H9 (cell line): Measurements from ENCODE around the gene ANXA4. TPM values are rescaled to one million over a fixed set of nuclear protein-coding genes. Genes with fewer than 3 reads are reported as not detected.

ENCODE experiments used
- DNase-seq: peaks from one replicate; pipeline ENCODE4 v3.0.0-alpha.2; 2017
- H2AFZ ChIP-seq: one replicate; pipeline ENCODE4 v1.6.1; 2013; ENCODE audit warnings: mild to moderate bottlenecking, low read length, control low read depth, moderate library complexity
- H2AK5ac ChIP-seq: 2 replicates; pipeline ENCODE4 v1.6.1; 2013; ENCODE audit warnings: low read length, control low read depth, mixed read lengths; ENCODE audit not compliant: insufficient read length
- H2BK120ac ChIP-seq: one replicate; pipeline ENCODE4 v1.6.1; 2013; ENCODE audit warnings: low read depth, mild to moderate bottlenecking, low read length, control low read depth, inconsistent platforms; ENCODE audit not compliant: poor library complexity, severe bottlenecking
- H2BK12ac ChIP-seq: 2 replicates; pipeline ENCODE4 v1.6.1; 2013; ENCODE audit warnings: low read length, control low read depth, mixed read lengths, low read depth; ENCODE audit not compliant: insufficient read length
- H2BK15ac ChIP-seq: 2 replicates; pipeline ENCODE4 v1.6.1; 2013; ENCODE audit warnings: low read depth, low read length, control low read depth
- H2BK20ac ChIP-seq: one replicate; pipeline ENCODE4 v1.6.1; 2013; ENCODE audit warnings: low read depth, mild to moderate bottlenecking, low read length, control low read depth, inconsistent platforms; ENCODE audit not compliant: poor library complexity, severe bottlenecking
- H2BK5ac ChIP-seq: 2 replicates; pipeline ENCODE4 v1.6.1; 2013; ENCODE audit warnings: low read length, control low read depth, mixed read lengths; ENCODE audit not compliant: insufficient read length
- H3K14ac ChIP-seq: 2 replicates; pipeline ENCODE4 v1.6.1; 2013; ENCODE audit warnings: low read length, control low read depth; ENCODE audit not compliant: insufficient read depth
- H3K18ac ChIP-seq: 2 replicates; pipeline ENCODE4 v1.6.1; 2013; ENCODE audit warnings: low read depth, mild to moderate bottlenecking, mixed read lengths, low read length, control low read depth; ENCODE audit not compliant: insufficient read length
- H3K23ac ChIP-seq: 2 replicates; pipeline ENCODE4 v1.6.1; 2013; ENCODE audit warnings: low read length, control low read depth, mixed read lengths, low read depth; ENCODE audit not compliant: insufficient read length
- H3K23me2 ChIP-seq: 2 replicates; pipeline ENCODE4 v1.6.1; 2013; ENCODE audit warnings: low read depth, mild to moderate bottlenecking, mixed read lengths, low read length, control low read depth; ENCODE audit not compliant: insufficient read length, poor library complexity, severe bottlenecking
- H3K27ac ChIP-seq: 2 replicates; pipeline ENCODE4 v1.5.1; 2013; ENCODE audit warnings: low read length, control low read depth, mixed read lengths, low read depth; ENCODE audit not compliant: insufficient read length
- H3K27me3 ChIP-seq: 2 replicates; pipeline ENCODE4 v1.6.1; 2013; ENCODE audit warnings: low read length, control low read depth, inconsistent platforms; ENCODE audit not compliant: insufficient read depth
- H3K4ac ChIP-seq: 2 replicates; pipeline ENCODE4 v1.6.1; 2013; ENCODE audit warnings: low read depth, mild to moderate bottlenecking, control low read depth, inconsistent platforms, low read length, moderate library complexity
- H3K4me1 ChIP-seq: 2 replicates; pipeline ENCODE4 v1.6.1; 2013; ENCODE audit warnings: low read length, control low read depth, inconsistent platforms; ENCODE audit not compliant: insufficient read depth
- H3K4me2 ChIP-seq: 2 replicates; pipeline ENCODE4 v1.6.1; 2013; ENCODE audit warnings: low read length, control low read depth, mixed read lengths; ENCODE audit not compliant: insufficient read length, insufficient read depth
- H3K56ac ChIP-seq: 2 replicates; pipeline ENCODE4 v1.6.1; 2013; ENCODE audit warnings: low read depth, mild to moderate bottlenecking, mixed read lengths, low read length, control low read depth; ENCODE audit not compliant: insufficient read length
- H3K79me1 ChIP-seq: 2 replicates; pipeline ENCODE4 v1.6.1; 2013; ENCODE audit warnings: low read depth, mild to moderate bottlenecking, moderate library complexity, low read length, control low read depth, inconsistent platforms; ENCODE audit not compliant: insufficient read depth, poor library complexity, severe bottlenecking
- H3K79me2 ChIP-seq: 2 replicates; pipeline ENCODE4 v1.6.1; 2013; ENCODE audit warnings: low read length, control low read depth, inconsistent platforms; ENCODE audit not compliant: insufficient read depth
- H3K9ac ChIP-seq: 2 replicates; pipeline ENCODE4 v1.6.1; 2013; ENCODE audit warnings: low read length, control low read depth, mixed read lengths; ENCODE audit not compliant: insufficient read length; ENCODE audit errors: extremely low read depth
- H3K9me3 ChIP-seq: one replicate; pipeline ENCODE4 v1.6.1; 2013; ENCODE audit warnings: low read depth, low read length, inconsistent platforms; ENCODE audit not compliant: control insufficient read depth
- H3T11ph ChIP-seq: one replicate; pipeline ENCODE4 v1.6.1; 2013; ENCODE audit warnings: mild to moderate bottlenecking, low read length, control low read depth, inconsistent platforms
- H4K20me1 ChIP-seq: one replicate; pipeline ENCODE4 v1.6.1; 2013; ENCODE audit not compliant: control insufficient read depth, insufficient read length, insufficient read depth
- H4K5ac ChIP-seq: 2 replicates; pipeline ENCODE4 v1.6.1; 2013; ENCODE audit warnings: low read depth, mild to moderate bottlenecking, mixed read lengths, low read length, control low read depth; ENCODE audit not compliant: insufficient read length
- H4K8ac ChIP-seq: replicated peaks from 2 replicates; pipeline ENCODE4 v1.6.1; 2013; ENCODE audit warnings: low read length, control low read depth, mixed read lengths, low read depth; ENCODE audit not compliant: insufficient read length
- H4K91ac ChIP-seq: 2 replicates; pipeline ENCODE4 v1.6.1; 2013; ENCODE audit warnings: low read depth, mild to moderate bottlenecking, moderate library complexity, mixed read lengths, low read length, control low read depth; ENCODE audit not compliant: insufficient read length
- H3K27ac Mint-ChIP-seq, 3 experiments: 2 replicates in 2 of 3; 3 replicates in 1 of 3; pipeline ENCODE4 v1.8.0; 2020 to 2021; ENCODE audit warnings: mixed read lengths in 3 of 3, mild to moderate bottlenecking in 1 of 3, moderate library complexity in 1 of 3
- H3K27me3 Mint-ChIP-seq: 2 replicates; pipeline ENCODE4 v1.8.0; 2021; ENCODE audit warnings: low read depth, mild to moderate bottlenecking, moderate library complexity, mixed read lengths
- H3K36me3 Mint-ChIP-seq, 3 experiments: 2 replicates in 2 of 3; 3 replicates in 1 of 3; pipeline ENCODE4 v1.8.0; 2020 to 2021; ENCODE audit warnings: low read depth in 3 of 3, mixed read lengths in 3 of 3; ENCODE audit not compliant: insufficient read depth in 1 of 3
- H3K4me1 Mint-ChIP-seq, 2 experiments: 2 replicates each; pipeline ENCODE4 v1.8.0; 2020; ENCODE audit warnings: mixed read lengths in 2 of 2
- H3K4me3 Mint-ChIP-seq, 2 experiments: 2 replicates in 1 of 2; 3 replicates in 1 of 2; pipeline ENCODE4 v1.8.0; 2020 to 2021; ENCODE audit warnings: mild to moderate bottlenecking in 2 of 2, mixed read lengths in 2 of 2, moderate library complexity in 1 of 2
- H3K9me3 Mint-ChIP-seq, 2 experiments: 2 replicates in 1 of 2; 3 replicates in 1 of 2; pipeline ENCODE4 v1.8.0; 2020; ENCODE audit warnings: mild to moderate bottlenecking in 2 of 2, mixed read lengths in 2 of 2, moderate library complexity in 1 of 2
- CTCF ChIP-seq: fragments of 200-600 bp; sonication (generic); conservative IDR thresholded peaks from 3 replicates; pipeline ENCODE4 v1.8.0; 2021; ENCODE audit warnings: antibody characterized with exemption, mild to moderate bottlenecking
- WGBS: extraction: QIAGEN DNeasy Blood & Tissue Kit; methylation state at CpG from one replicate; pipeline ENCODE4 v1.1.7; 2013; ENCODE audit warnings: missing lambda C conversion rate, low lambda C conversion rate, mixed read lengths; ENCODE audit not compliant: insufficient read length; ENCODE audit errors: extremely low coverage; 5-methylcytosine and 5-hydroxymethylcytosine counted together
- total RNA-seq: library from RNA; stranded (reverse); gene quantifications from 2 replicates; pipeline ENCODE4 v1.2.1, GENCODE V29; 2021

ANXA4 gene
- total RNA-seq, 1 experiment from 2014 or later = 14.4 TPM

GRCh38 chr2:69784228-69784627, 42.3 kb downstream of the ANXA4 start:
- TF ChIP-seq CTCF = no peak
- H3K27ac Mint-ChIP-seq = no peak overlapping the region
- H3K4me1 ChIP-seq = peaks cover 8% of the 10 kb centered on the region

More at GRCh38 chr2:69784228-69784627, 42.3 kb downstream of the ANXA4 start:
- Histone ChIP-seq H3K79me2 (no peaks in the 10 kb centered on the region), H3K4ac (no peak overlapping the region), H3K27ac (no peak overlapping the region), H3K9me3 (no peaks in the 10 kb centered on the region), H3K27me3 (no peaks in the 10 kb centered on the region), H3K56ac (no peak overlapping the region), H2AFZ (no peak overlapping the region), H2AK5ac (no peak overlapping the region), H4K20me1 (no peaks in the 10 kb centered on the region), H4K91ac (no peak overlapping the region), H3T11ph (no peak overlapping the region), H3K18ac (no peak overlapping the region), H3K23me2 (no peaks in the 10 kb centered on the region), H3K79me1 (no peaks in the 10 kb centered on the region), H2BK120ac (no peak overlapping the region), H3K14ac (no peak overlapping the region), H4K8ac (no peak overlapping the region), H4K5ac (no peak overlapping the region), H3K4me2 (no peak overlapping the region), H2BK15ac (no peak overlapping the region), H2BK20ac (no peak overlapping the region), H2BK5ac (no peak overlapping the region), H3K9ac (no peak overlapping the region), H2BK12ac (no peak overlapping the region), H3K23ac (no peak overlapping the region)
- Mint-ChIP-seq H3K36me3 (no peaks in the 10 kb centered on the region), H3K4me3 (no peak overlapping the region), H3K27me3 (no peaks in the 10 kb centered on the region), H3K9me3 (no peaks in the 10 kb centered on the region), H3K4me1 (peaks cover 26 to 27% of the 10 kb centered on the region in 2 experiments)
- no CpG with 5 or more reads among the region's 5 CpGs for WGBS
- no peak for DNase-seq
